GM10847 (cell line): ENCODE measurements around the gene TRAP1.

Experiments used
- POLR2A ChIP-seq: IDR thresholded peaks from 2 replicates; pipeline ENCODE4 v1.6.1; 2011; ENCODE audit not compliant: insufficient read length; ENCODE audit errors: extremely low read depth

The TRAP1 gene

DNA sequence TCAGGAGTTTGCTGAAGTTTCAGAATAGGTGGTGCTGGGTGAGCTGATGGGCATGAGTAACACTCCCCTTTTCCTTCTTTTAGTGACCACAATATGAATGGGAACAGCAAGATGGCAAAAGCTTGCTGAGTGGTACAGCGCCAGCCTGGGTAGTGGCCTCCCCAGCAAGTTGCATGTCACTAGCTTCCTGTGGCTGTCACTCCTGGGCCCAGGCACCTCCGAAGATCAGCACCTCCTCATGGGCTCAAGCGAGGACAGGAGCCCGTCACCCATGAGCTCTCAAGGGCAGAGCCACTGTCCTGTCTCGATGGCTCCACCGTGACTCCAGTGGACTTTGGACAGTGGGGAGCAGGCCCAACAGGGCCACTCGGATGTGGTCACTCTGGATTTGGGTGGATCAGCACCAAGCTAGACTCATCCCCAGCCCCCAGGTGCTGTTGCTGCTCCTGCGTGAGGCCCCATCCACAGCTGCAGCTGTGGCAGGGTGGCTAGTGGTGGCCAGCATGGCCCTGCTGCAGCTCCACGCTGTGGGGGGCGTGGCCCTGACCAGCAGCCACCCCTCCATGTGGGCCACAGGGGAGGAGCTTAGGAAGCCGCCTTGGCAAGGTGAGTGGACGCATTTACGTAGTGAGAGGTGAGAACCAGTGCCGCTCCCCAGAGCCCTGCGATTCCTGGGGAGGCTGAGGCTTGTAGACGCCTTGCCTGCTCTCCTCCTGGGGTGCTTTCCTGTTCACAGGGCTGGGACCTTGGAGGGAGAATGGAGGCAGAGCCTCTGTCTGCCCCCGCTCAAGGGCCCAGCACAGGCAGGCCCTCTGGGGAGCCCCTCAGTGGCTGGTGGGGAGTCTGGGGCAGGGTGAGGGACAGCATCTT lies 76.5 kb downstream of the TRAP1 start:
- no peak for TF ChIP-seq POLR2A

DNA sequence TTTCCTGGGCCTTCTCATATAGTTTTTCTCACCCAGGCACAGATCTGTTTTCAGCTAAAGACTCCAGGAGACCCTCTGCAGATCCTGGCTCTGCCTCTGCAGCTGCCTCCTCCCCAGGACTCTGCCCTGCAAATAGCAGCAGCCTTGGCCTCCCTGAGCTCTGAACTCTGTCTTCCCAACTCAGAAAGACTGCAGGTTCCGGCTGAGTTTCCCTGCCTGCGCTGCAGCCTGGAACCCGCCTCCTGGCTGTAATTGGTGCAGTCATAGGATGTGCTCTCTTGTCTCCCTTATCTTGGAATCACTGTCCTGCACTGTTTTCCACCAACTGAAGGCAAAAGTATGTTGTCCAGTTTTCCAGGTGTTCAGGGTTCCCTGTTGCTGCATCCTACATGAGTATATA lies 77.1 kb downstream of the TRAP1 start:
- no peak for TF ChIP-seq POLR2A

DNA sequence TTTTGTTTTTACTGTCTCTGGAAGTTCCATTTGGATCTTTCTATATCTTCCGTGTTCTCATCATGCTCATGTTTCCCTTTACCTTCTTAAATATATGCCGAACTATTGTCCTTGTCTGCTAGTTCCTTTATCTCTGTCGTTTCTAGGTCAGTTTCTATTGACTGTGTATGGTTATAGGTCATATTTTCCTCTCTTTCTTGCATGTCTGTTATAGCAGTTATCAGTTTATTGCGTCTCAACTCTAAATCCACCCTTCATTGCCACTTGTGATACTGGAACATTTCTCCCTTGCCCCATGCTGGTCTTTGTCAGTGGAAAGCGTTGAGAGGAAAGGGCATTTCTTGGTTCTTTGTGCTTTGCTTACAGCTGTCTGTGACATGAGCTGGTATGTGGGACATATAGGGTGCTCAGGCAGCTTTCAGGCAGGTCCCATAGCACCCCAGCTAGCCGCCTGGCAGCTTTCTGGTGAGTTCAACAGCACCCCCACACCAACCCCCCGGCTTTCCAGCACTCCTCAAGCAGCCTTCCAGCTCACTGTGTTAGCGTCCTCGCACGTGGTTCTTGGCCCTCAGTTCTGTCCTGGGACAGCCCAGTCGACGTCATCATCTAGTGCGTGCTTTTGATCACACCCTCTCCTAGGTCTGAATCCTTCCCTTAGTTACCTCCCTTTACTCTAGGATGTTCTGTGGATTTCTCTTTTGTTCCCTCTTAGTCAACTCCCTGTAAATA lies 78.2 kb downstream of the TRAP1 start:
- no peak for TF ChIP-seq POLR2A

DNA sequence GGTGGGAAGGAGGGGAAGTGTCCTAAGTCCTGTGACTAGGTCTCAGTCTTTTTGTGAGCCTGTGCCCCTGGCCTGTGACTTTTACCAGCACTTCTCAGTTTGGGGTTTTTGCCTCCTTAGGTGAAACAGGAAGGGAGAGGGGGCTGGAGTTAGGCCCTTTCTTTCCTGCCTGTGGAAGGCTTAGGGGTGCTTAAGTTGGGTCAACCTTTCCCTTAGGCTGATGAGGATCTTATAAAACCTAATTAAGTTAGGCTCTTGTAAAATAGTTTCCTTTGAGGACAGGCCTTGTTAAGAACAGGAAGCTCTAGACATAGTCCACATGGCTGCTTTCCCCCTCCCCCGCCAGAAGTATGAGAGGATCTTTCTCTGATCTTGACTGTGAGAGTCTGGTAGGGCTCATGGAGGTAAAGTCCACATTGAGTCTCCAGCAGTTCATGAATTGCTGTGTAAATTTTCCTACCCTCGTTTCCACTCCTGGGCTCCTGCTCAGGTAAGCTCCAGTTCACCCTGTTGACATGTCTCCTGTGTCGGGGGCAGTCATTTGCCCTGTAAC lies 79.9 kb downstream of the TRAP1 start:
- no peak for TF ChIP-seq POLR2A

DNA sequence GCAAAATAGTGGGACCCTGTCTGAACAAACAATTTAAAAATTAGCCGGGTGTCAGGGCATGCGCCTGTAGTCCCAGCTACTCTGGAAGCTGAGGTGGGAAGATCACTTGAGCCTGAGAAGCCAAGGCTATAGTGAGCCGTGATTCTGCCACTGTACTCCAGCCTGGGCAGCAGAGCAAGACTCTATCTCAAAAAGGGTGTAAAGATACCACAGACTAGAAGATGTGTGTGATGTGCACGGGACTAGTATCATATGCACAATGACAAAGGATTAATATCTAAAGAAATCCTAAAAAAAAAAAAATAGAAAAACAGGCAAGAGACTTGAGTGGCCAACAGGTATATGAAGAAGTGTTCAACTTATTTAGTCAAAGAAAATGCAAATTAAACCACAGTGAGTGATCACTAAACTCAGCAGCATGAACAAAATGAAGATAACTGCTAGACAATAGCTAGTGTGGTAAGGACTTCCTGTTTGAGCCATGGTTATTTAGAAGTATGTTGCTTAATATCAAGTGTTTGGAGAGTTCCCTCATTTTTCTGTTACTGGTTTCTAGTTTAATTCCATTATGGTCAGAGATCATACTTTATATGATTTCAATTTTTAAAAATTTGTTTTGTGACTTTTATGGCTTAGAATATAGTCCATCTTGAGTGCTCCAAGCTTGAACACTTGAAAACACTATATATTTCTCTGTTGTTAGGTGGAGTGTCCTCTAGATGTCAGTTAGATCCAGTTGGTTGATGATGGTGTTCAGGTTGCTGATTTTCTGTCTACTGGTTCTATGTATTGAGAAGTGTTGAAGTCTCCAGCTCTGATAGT lies 91.2 kb downstream of the TRAP1 start:
- TF ChIP-seq POLR2A, result no peak

DNA sequence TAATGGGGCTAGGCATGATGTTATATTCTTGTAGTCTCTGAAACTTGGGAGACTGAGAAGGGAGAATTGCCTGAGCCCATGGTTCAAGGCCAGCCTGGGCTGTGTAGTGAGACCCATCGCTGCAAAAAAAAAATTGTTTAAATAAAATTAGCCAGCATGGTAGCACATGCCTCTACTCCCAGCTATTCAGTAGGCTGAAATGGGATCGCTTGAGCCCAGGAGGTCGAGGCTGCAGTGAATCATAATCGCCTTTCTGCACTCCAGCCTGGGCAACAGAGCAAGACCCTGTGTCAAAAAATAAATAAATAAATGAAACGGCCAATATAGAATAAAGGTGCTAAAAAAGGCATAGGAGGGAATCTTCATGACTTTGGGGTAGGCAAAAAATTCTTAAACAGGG lies 92.0 kb downstream of the TRAP1 start:
- TF ChIP-seq POLR2A, result no peak

DNA sequence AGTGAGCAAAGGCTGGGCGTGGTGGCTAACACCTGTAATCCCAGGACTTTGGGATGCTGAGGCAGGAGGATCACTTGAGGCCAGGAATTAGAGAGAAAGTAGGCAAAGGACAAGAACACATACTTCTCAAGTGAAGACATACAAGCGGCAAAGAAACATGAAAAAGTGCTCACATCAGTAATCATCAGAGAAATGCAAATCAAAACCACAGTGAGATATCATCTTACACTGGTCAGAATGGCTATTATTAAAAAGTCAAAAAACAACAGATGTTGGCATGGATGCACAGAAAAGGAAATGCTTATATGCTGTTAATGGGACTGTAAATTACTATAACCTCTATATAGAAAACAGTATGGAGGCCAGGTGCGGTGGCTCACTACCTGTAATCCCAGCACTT lies 93.7 kb downstream of the TRAP1 start:
- TF ChIP-seq POLR2A, result no peak

DNA sequence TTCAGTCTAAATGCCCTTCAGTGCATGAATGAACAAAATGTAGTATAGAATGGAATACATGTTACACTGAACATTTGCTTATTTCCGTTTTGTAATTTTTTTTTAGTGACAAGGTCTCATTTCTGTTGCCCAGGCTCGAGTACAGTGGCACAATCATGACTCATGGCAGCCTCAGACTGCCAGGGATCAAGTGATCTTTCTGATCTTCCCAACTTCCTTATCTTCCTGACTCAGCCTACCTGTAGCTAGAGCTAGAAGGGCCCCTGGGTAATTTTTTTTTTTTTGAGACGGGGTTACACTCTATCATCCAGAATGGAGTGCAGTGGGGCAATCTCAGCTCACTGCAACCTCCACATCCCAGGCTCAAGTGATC lies 98.6 kb downstream of the TRAP1 start:
- no peak for TF ChIP-seq POLR2A

DNA sequence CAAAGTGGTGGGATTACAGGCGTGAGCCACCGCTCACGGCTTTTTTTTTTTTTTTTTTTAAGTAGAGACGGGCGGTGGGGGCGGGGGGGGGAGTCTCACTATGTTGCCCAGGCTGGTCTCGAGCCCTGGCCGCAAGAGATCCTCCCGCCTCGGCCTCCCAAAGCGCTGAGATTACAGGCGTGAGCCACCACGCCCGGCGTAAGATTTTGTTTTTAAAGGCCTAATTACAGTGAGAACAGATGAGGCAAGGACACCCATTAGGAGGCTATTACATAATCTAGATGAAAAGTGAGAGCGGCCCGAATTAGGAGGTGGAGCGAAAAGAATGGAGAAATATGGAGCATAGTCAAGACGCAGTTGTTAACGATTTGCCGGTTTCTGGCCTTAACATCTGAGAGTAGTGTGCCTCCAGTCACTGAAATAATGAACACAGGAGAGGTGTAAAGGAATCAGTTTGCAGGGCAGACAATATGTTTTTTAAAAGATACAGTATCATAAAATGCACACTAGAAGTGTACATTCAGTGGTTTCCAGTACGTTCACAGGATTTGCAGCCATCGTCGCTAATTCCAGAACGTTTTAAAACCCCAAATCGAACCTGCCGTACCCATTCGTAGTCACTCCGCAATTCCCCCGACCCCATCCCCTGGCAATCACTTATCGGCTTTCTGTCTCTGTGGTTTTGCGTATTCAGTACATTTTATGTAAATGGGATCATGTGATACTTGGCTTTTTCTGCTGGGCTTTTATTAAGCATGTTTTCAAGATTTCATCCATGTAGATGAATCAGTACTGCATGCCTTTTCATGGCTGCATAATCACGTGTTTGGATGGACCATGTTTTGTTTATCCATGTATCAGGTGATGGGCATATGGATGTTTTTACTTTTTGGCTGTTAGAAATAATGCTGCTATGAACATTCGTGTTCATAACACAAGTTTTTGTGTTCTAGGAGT lies 104.5 kb downstream of the TRAP1 start:
- no peak for TF ChIP-seq POLR2A

DNA sequence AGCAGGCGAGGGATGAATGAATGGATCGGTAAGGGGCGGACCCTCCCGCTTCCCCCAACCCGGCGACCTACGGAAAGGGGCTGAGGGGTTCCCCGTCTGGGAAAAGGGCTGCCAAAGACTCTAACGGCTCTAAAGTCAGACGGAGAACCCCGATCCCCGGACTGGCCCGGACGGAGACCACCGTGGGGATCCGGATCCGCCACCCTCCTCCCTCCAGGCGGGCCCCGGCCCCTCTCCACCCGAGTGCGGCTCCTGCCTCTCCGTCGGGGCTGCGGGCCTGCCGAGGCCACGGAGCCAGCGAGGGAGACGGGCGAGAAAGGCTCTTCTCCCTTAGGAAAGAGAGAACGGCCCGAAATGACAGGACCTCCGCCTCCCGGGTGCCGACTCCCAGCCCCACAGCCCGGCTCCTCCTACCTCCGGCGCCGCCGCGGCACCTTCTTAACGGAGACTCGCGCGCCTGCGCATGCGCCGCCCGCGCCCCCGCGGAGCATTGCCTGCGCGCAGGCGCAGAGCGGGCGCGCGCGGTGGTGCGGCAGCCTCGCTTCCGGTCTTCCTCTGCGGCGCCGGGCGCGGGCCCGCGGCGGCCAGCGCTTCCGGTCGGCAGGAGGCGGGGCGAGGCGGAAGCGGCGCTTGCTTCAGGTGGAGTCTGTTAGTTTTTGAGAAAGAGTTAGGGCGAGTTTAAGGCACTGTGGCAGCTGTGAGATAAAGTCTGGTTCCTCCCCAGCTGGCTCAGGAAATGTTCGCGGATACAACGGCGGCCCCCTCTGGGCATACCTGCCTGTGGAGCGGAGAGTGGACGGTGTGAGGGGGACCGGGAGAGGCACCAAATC lies 106.0 kb downstream of the TRAP1 start, which contains the start of gene SLX4:
Gene SLX4 (minus strand): TSS at position 461 of the 830 bp plus-strand sequence. CDS start 2,642 bp downstream, outside the sequence.
- peak; percentile 87 for TF ChIP-seq POLR2A

DNA sequence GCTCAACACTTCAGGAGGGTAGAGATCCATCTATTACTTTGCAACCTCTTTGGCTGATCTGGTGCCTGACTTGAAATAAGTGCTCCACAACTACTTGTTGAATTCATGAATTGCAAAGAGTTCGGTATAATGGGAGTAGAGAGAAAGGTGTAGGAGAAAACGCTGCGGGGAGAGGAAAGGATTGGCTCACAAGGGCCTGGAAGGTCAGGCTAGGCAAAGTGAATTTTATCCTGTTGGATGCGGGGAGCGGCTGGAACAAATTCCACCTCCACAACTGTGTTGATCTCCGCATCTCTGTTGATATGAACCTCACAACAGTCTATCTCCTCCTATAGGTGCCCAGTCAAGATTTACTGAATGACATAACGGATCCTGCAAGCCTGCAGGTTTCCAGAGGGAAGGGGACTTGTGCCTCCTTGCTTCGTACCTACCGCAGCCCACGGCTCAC lies 106.6 kb downstream of the TRAP1 start:
- no peak for TF ChIP-seq POLR2A

DNA sequence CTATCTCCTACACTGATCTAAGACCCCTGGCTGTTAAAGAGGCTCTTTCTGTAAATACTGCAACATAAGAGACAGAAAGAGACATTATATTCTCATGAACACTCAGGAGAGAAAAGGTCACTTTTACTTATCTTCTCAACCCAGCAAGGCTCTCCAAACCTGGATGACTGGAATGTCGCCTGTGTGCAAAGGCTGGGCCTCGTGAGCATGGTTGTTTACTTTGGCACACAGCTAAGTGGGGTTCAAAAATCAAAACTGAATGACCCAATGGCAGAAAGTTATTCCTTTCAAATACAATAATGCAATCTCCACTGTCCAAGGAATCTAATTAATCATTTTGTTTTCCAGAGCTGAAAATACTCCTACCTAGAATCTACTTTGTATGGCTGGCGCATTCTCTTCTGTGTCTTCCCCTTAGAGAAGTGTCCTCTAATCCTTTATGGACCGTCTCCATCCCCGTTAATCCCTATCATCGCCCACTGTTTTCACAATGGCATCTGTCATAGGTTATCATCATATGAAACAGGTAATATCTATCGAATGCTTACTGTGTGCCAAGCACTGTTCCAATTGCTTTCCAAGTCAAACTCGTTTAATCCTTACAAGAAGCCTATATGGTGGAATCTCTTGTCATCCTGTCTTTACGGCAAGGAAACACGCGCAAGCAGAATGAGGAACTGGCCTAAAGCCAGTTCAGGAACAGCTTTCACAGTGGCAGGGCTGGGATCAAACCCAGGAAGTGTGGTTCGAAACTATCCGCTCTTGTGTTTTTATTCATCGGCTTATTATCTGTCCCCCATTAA lies 107.2 kb downstream of the TRAP1 start:
- no peak for TF ChIP-seq POLR2A
